ENCODE data around the gene SSX2B.
"Not testable (repeated sequence)": the region's sequence is repeated elsewhere in the genome, so short reads cannot be mapped to it uniquely, and the experiment has no call there.

DNA sequence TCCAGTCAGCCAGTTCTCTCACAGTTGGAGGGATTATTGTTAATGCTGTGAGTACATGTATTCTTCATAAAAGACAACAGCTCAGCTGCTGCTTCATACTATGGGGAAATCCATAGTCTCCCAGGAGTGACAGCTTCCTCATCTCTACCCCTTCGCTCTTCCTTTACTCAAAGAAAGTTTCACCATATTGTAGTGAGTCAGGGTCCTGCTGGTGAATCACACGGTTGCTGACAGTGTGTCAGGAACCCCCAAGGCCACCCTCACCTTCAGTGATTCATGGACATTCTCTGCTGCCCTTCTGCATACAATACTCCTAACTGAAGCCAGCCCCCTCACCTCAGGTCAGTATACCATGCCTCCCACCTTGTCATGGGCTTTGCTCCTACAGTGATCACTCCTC is 53.8 kb downstream of the SSX2B start:
- TF ChIP-seq, protein P1, sequence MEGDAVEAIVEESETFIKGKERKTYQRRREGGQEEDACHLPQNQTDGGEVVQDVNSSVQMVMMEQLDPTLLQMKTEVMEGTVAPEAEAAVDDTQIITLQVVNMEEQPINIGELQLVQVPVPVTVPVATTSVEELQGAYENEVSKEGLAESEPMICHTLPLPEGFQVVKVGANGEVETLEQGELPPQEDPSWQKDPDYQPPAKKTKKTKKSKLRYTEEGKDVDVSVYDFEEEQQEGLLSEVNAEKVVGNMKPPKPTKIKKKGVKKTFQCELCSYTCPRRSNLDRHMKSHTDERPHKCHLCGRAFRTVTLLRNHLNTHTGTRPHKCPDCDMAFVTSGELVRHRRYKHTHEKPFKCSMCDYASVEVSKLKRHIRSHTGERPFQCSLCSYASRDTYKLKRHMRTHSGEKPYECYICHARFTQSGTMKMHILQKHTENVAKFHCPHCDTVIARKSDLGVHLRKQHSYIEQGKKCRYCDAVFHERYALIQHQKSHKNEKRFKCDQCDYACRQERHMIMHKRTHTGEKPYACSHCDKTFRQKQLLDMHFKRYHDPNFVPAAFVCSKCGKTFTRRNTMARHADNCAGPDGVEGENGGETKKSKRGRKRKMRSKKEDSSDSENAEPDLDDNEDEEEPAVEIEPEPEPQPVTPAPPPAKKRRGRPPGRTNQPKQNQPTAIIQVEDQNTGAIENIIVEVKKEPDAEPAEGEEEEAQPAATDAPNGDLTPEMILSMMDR (conservative IDR thresholded peaks at IDR 0.05; ENCODE audit: low read depth in 2 of 2), result not testable (repeated sequence)
- not testable (repeated sequence) for TF ChIP-seq EZH2phosphoT487 (IDR thresholded peaks at IDR 0.05; ENCODE audit: unreplicated experiment); POLR2AphosphoS5 (IDR thresholded peaks at IDR 0.05; ENCODE audit: low read depth); ZNF331 (CRISPR knock-in tag; IDR thresholded peaks at IDR 0.05; ENCODE audit: low read depth)
- TF ChIP-seq, protein P2, sequence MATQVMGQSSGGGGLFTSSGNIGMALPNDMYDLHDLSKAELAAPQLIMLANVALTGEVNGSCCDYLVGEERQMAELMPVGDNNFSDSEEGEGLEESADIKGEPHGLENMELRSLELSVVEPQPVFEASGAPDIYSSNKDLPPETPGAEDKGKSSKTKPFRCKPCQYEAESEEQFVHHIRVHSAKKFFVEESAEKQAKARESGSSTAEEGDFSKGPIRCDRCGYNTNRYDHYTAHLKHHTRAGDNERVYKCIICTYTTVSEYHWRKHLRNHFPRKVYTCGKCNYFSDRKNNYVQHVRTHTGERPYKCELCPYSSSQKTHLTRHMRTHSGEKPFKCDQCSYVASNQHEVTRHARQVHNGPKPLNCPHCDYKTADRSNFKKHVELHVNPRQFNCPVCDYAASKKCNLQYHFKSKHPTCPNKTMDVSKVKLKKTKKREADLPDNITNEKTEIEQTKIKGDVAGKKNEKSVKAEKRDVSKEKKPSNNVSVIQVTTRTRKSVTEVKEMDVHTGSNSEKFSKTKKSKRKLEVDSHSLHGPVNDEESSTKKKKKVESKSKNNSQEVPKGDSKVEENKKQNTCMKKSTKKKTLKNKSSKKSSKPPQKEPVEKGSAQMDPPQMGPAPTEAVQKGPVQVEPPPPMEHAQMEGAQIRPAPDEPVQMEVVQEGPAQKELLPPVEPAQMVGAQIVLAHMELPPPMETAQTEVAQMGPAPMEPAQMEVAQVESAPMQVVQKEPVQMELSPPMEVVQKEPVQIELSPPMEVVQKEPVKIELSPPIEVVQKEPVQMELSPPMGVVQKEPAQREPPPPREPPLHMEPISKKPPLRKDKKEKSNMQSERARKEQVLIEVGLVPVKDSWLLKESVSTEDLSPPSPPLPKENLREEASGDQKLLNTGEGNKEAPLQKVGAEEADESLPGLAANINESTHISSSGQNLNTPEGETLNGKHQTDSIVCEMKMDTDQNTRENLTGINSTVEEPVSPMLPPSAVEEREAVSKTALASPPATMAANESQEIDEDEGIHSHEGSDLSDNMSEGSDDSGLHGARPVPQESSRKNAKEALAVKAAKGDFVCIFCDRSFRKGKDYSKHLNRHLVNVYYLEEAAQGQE (IDR thresholded peaks at IDR 0.05; ENCODE audit: unreplicated experiment), result not testable (repeated sequence)
